Endothelial cell (in vitro differentiated cells): Measurements from ENCODE around the gene ARL4C. TPM values are rescaled to one million over a fixed set of nuclear protein-coding genes. Genes with fewer than 3 reads are reported as not detected.

Experiments used
- DNase-seq: peaks from one replicate; pipeline ENCODE4 v3.0.0; 2021; ENCODE audit warnings: low spot score
- H3K27ac Mint-ChIP-seq: one replicate; pipeline ENCODE4 v1.8.0; 2021; ENCODE audit warnings: mixed read lengths, inconsistent platforms; ENCODE audit not compliant: unreplicated experiment
- H3K27me3 Mint-ChIP-seq: one replicate; pipeline ENCODE4 v1.8.0; 2021; ENCODE audit warnings: mild to moderate bottlenecking, moderate library complexity, mixed read lengths, inconsistent platforms; ENCODE audit not compliant: unreplicated experiment
- H3K36me3 Mint-ChIP-seq: one replicate; pipeline ENCODE4 v1.8.0; 2021; ENCODE audit warnings: mild to moderate bottlenecking, low read depth, mixed read lengths, inconsistent platforms; ENCODE audit not compliant: unreplicated experiment
- H3K4me1 Mint-ChIP-seq: one replicate; pipeline ENCODE4 v1.8.0; 2021; ENCODE audit warnings: mild to moderate bottlenecking, mixed read lengths, inconsistent platforms; ENCODE audit not compliant: unreplicated experiment
- H3K4me3 Mint-ChIP-seq: one replicate; pipeline ENCODE4 v1.8.0; 2021; ENCODE audit warnings: mild to moderate bottlenecking, mixed read lengths, inconsistent platforms; ENCODE audit not compliant: unreplicated experiment
- H3K9me3 Mint-ChIP-seq: one replicate; pipeline ENCODE4 v1.8.0; 2021; ENCODE audit warnings: mixed read lengths, inconsistent platforms; ENCODE audit not compliant: unreplicated experiment
- total RNA-seq: library from RNA; stranded (reverse); fragmentation: NEBNext Ultra II Directional; extraction: Animal tissue kit (Norgen Biotek cat#: 25700); gene quantifications from one replicate; pipeline ENCODE4 v1.2.1, GENCODE V29; 2021; ENCODE audit not compliant: unreplicated experiment
- TF ChIP-seq, protein P1 (sequence below): fragments of 200-600 bp; sonication (generic); IDR thresholded peaks from one replicate; pipeline ENCODE4 v1.5.0; 2021; ENCODE audit warnings: antibody characterized with exemption; ENCODE audit not compliant: unreplicated experiment

Gene ARL4C
- total RNA-seq, 1 donor from 2014 or later: 17.9 TPM

DNA sequence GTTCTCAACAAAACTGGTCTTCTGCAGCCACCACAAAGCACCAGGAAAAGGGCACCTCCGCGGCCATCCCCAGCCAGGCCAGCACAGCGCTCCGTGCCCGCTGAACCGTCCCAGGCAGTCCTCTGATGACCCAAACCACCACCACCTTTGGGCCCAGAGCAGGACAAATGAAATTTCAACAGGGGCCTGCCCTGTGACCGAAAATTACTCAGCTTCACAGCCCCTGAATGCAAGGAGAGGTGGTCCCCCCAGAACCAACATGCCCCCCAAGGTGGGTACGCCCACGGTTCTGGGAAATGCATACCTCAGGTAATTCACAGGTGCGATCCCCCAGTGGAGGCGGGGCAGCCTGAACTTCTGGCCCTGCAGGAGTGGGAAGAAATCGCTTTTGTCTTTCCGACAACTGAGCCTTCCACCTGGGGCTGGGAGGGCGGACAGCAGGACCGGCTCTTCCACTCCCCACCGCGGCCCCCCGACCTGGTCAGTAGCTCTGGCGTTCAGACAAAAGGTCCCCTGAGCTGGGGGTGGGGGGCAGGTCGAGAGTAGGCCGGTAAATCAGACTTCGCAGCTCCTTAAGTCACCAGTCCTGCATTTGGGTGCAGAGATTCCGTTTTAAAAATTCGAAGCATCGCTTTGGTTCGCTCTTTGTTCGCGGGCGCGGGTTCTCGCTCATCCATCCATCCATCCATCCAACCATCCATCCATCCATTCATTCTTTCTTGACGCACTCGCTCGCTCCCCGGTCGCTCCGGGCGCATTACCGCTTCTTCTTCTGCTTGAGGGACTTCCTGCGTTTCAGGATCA lies 1.4 kb downstream of the ARL4C start:
- Mint-ChIP-seq H3K36me3 (no peaks in the 10 kb centered on the region), H3K4me1 (peaks cover 43% of the 10 kb centered on the region), H3K27me3 (peaks cover 8% of the 10 kb centered on the region), H3K4me3 (peak overlapping the region; percentile 93), H3K9me3 (no peaks in the 10 kb centered on the region), H3K27ac (peak overlapping the region; percentile 48)
- DNase-seq: no peak
- TF ChIP-seq, protein P1, sequence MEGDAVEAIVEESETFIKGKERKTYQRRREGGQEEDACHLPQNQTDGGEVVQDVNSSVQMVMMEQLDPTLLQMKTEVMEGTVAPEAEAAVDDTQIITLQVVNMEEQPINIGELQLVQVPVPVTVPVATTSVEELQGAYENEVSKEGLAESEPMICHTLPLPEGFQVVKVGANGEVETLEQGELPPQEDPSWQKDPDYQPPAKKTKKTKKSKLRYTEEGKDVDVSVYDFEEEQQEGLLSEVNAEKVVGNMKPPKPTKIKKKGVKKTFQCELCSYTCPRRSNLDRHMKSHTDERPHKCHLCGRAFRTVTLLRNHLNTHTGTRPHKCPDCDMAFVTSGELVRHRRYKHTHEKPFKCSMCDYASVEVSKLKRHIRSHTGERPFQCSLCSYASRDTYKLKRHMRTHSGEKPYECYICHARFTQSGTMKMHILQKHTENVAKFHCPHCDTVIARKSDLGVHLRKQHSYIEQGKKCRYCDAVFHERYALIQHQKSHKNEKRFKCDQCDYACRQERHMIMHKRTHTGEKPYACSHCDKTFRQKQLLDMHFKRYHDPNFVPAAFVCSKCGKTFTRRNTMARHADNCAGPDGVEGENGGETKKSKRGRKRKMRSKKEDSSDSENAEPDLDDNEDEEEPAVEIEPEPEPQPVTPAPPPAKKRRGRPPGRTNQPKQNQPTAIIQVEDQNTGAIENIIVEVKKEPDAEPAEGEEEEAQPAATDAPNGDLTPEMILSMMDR: no peak

DNA sequence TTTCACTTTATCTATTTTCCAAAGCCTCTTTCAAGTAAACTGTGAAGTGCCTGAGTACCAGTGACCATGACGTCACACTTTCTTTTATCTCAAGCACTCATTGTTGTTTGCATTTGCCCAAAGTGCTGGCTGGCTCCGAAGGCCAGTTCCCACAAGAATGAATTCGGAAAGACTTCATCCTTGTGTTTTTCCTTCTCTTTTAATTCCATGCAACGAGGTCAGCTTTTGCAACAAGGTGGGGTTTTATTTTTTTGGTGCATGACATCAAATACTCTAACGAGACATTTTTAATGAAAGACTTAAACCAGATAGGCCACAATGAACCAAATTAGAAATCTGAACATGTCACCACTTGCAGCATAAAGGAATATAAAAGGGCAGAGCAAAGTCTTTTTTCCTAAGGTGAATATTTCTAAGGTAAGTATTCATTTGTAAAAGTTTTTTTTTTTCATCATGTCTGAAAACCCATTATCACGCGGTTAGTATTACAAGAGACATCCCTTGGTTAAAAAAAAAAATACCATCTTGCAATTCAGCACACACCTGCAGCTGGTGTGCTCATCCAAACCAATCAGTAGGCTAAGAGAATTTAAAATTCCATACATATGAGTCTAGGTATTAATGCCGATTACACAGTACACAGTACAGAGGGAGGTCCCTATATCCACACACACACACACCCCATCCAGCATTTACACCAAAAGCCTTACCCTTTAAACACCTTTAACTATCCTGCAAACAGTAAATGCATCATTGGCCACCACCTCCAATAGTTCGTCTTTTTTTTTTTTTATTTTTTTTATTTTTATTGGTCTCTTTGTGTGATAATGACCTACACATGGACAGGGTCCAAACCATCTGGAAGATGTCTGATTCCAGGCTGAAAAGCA lies 2.3 kb downstream of the ARL4C start:
- Mint-ChIP-seq H3K4me1 (peaks cover 38% of the 10 kb centered on the region), H3K27ac (peak overlapping the region; percentile 48), H3K9me3 (no peaks in the 10 kb centered on the region), H3K36me3 (no peaks in the 10 kb centered on the region), H3K4me3 (peak overlapping the region; percentile 93), H3K27me3 (peaks cover 8% of the 10 kb centered on the region)
- TF ChIP-seq, protein P1: no peak
- no peak for DNase-seq

DNA sequence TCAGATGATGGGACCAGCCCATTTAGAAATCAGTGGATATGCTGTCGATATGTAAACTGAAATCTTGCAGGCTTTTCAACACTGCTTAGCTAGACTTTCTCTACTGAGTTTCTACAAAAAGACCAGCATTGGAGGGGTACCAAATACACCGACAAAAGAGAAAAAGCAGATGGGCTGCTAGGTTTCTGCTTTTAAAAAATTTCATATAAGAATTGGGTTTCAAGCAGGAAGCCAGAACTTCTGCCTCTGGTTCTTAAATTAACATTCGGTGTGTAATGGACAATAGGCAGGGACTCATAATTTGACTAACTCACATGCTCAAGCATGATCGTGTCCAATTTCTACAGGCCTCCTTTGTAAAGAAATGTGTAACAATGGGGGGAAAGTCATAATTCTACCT lies 3.1 kb downstream of the ARL4C start:
- H3K36me3 Mint-ChIP-seq: no peaks in the 10 kb centered on the region
- H3K4me3 Mint-ChIP-seq: no peak overlapping the region
- TF ChIP-seq, protein P1: no peak
- no peak for DNase-seq
- peaks cover 34% of the 10 kb centered on the region for H3K4me1 Mint-ChIP-seq
- peaks cover 8% of the 10 kb centered on the region for H3K27me3 Mint-ChIP-seq
- no peaks in the 10 kb centered on the region for H3K9me3 Mint-ChIP-seq
- no peak overlapping the region for H3K27ac Mint-ChIP-seq

DNA sequence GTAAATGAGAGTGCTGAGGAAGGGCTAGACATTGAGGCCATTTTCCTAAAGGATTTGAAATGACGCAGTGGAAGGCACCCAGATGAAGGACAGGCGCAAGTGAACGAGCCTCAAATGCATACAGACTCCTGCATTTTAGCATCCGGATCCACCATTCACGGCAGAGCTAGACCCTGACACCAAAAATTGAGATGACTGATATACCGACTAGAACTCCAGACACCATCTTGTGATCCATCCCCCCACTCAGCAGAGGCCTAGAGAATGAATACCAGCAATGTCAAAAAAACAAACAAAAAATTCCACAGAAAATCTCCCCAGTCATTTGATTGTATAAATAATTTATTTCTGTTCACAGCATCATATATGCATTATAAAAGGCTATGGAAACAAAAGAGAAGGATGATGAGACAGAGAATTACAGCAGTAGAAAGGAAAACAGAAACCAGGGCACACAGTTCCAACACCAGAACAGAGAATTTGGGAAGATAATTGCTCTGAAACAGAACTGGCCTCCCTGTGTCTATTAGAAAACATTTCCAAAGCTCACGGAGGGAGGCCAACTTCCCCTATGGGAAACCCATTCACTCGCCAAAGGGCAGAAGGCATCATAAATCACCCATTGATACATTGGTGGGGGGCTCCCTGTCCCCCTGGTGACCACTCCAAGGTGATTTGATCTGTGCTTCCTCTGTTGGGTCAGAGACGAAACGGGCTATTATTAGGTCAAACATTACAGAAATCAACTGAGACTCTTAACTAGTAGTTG lies 4.0 kb downstream of the ARL4C start:
- Mint-ChIP-seq H3K36me3 (no peaks in the 10 kb centered on the region), H3K27me3 (peaks cover 5% of the 10 kb centered on the region), H3K4me1 (peaks cover 30% of the 10 kb centered on the region), H3K4me3 (no peak overlapping the region), H3K27ac (no peak overlapping the region), H3K9me3 (no peaks in the 10 kb centered on the region)
- no peak for DNase-seq
- TF ChIP-seq, protein P1: no peak
